Measurements from ENCODE around the gene CFAP90.

Gene CFAP90

DNA sequence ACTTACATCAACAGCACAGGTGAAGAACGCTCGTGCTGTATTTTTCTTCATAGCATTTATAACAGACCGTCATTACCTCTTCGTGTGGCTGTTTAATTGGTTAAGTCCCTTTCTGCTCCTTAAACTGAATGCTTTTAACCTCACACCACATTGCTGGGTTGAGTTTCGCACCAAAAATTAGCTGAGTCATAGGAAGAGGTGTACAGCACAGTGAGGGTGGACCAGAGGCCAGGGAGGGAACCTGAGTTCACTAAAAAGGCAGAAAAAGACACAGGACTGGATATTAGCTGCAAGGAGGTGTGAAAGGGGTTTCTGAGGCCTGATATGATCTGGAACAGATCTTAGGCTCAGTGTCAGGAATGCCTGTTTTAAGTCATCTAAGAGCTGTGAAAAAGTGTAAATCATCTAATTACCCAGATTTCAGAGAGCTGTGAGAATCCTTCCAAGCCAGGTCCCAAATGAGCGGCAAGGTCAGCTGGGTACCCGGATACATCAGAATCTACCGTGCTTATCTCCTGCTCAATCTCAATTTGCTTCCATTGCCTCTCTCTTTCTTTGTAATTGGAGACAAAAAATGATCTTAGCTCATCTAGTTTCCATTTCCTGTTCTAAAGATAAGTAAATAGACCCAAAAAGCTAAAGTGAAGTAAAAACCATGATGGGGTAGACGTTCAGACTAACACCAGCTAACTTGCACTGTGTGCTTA is 7.1 kb upstream of the CFAP90 start:
- no peak for TF ChIP-seq CTCF (IDR thresholded peaks at IDR 0.05; ENCODE audit: insufficient read depth, low read length, missing control alignments)
- CTCF ChIA-PET = interaction anchor here (0.6 to 2.6 kb wide), 6 partner anchors 10 to 598 kb away, joined by 3 to 11 read pairs (median 4); partner anchors contain the start of genes FASTKD3 and MTRR
- H3K4me3 ChIP-seq (ENCODE audit: low read depth, low read length) = no peak overlapping the region
- POLR2A ChIA-PET = interaction anchor here (1.7 kb wide), 1 partner anchor 11 kb away, joined by 11 read pairs; the partner anchor contains the start of genes FASTKD3 and MTRR
- DNase-seq (ENCODE audit: low read depth, low spot score) = no peak

DNA sequence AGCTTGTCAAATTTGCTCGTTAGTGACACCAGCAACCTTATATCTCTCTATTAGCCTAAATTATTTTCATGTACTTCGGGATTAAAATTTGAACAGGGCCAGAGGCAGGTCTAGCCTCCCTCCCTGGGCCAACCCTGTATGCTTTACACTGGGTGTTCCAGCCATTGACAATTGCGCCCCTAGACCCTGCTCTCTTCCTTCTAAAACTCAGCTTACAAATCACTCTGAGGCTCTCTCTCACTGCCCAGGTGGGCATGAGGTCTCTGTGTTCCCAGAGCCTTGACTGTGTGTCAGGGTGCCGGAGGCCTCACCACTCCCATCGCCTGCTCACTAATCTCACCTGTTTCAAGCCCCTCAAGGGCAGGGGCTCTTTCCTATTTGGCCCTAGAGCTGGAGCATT is 6.4 kb upstream of the CFAP90 start:
- POLR2A ChIA-PET = interaction anchor here (1.7 kb wide), 1 partner anchor 12 kb away, joined by 11 read pairs; the partner anchor contains the start of genes FASTKD3 and MTRR
- CTCF ChIA-PET = interaction anchor here (0.6 to 2.6 kb wide), 4 partner anchors 10 to 597 kb away, joined by 3 to 11 read pairs (median 5); no protein-coding TSS in a partner anchor

GRCh38 chr5:7856855-7857254 is 5.9 kb upstream of the CFAP90 start:
- POLR2A ChIA-PET = interaction anchor here (1.7 kb wide), 1 partner anchor 12 kb away, joined by 11 read pairs; the partner anchor contains the start of genes FASTKD3 and MTRR
- peak; percentile 48 for TF ChIP-seq CTCF (IDR thresholded peaks at IDR 0.05; ENCODE audit: insufficient read depth, low read length, missing control alignments)
- CTCF ChIA-PET = interaction anchor here (1.1 to 2.6 kb wide), 4 partner anchors 9 to 596 kb away, joined by 3 to 11 read pairs (median 6); no protein-coding TSS in a partner anchor
- DNase-seq (ENCODE audit: low read depth, low spot score) = no peak
- no peak overlapping the region for H3K4me3 ChIP-seq (ENCODE audit: low read depth, low read length)

More for the DNA sequence above, 6.4 kb upstream of the CFAP90 start:
- H3K4me3 ChIP-seq (ENCODE audit: low read depth, low read length) = no peak overlapping the region
- TF ChIP-seq CTCF (IDR thresholded peaks at IDR 0.05; ENCODE audit: insufficient read depth, low read length, missing control alignments) = no peak
- no peak for DNase-seq (ENCODE audit: low read depth, low spot score)

DNA sequence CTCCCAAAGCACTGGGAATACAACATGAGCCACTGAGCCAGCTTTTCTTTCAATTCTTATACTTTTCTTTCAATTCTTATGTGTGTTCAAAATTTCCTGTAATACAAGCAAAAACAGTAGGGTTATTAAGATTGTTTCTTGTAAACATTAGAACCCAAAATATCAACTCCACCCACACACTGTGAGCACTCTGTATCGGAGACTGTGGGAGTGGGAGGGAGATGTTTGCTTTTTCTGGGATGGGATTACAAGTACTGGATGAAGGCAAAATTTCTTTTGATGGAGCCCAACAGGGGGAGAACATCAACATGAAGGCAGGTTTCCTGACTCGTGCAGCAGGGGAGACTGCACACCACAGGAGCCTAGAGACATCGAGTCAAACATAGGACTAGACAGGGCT is 4.7 kb upstream of the CFAP90 start:
- DNase-seq (ENCODE audit: low read depth, low spot score) = no peak
- TF ChIP-seq CTCF (IDR thresholded peaks at IDR 0.05; ENCODE audit: insufficient read depth, low read length, missing control alignments) = no peak
- CTCF ChIA-PET = interaction anchor here (1.0 to 1.1 kb wide), 2 partner anchors 11 to 19 kb away, joined by 4 to 5 read pairs; no protein-coding TSS in a partner anchor
- POLR2A ChIA-PET = no interaction called here
- no peak overlapping the region for H3K4me3 ChIP-seq (ENCODE audit: low read depth, low read length)

DNA sequence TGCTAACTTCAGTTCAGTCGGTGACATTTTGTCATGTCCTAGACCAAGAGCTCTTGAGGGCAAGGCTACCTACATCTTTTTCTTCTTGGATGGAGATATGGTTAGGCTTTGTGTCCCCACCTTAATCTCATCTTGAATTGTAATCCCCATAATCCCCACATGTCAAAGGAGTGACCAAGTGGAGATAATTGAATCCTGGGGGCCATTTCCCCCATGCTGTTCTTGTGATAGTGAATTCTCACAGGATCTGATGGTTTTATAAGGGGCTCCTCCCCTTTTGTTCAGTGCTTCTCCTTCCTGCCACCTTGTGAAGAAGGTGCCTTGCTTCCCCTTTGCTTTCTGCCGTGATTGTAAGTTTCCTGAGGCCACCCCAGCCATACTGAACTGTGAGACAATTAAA is 2.1 kb upstream of the CFAP90 start:
- ChIA-PET CTCF (no interaction called here), POLR2A (no interaction called here)
- no peak for TF ChIP-seq CTCF (IDR thresholded peaks at IDR 0.05; ENCODE audit: insufficient read depth, low read length, missing control alignments)
- H3K4me3 ChIP-seq (ENCODE audit: low read depth, low read length) = no peak overlapping the region
- DNase-seq (ENCODE audit: low read depth, low spot score) = no peak

DNA sequence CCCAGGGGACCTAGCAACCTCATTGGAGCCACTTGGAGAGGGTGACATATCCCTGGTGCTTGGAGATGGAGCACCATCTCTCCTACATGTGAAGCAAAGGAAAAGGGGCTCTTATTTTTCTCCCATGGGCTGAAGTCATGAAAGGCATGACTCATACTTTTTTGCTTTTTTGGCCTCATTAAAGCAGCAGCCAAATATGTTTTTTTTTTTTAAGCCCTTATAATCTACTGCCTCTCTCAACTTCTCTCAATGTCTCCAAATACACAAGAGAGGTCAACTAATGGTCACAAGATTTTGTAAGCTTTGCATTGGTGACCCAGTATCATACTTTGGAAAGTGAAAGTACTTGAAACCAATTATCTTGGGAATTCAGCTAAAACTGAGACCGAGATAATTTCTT is 1.6 kb upstream of the CFAP90 start:
- no peak for TF ChIP-seq CTCF (IDR thresholded peaks at IDR 0.05; ENCODE audit: insufficient read depth, low read length, missing control alignments)
- ChIA-PET CTCF (no interaction called here), POLR2A (no interaction called here)
- H3K4me3 ChIP-seq (ENCODE audit: low read depth, low read length) = no peak overlapping the region
- DNase-seq (ENCODE audit: low read depth, low spot score) = no peak

Data from AG04449 (cell line).